Skeletal muscle tissue (tissue), 4 donors: ENCODE results near the gene SCRN1. TPM values are rescaled to one million over a fixed set of nuclear protein-coding genes. Genes with fewer than 3 reads are reported as not detected.

Source experiments
- H3K27ac ChIP-seq: one replicate; pipeline ENCODE4 v1.7.0; 2013; ENCODE audit warnings: mild to moderate bottlenecking, low read depth, low read length, inconsistent platforms
- H3K27me3 ChIP-seq, 3 donors: one replicate each; pipeline ENCODE4 v1.7.0; 2013; ENCODE audit warnings: low read length in 3 of 3; ENCODE audit not compliant: control insufficient read depth in 3 of 3, insufficient read depth in 3 of 3
- H3K36me3 ChIP-seq, 3 donors: one replicate each; pipeline ENCODE4 v1.7.0; 2013; ENCODE audit warnings: low read length in 3 of 3; ENCODE audit not compliant: control insufficient read depth in 3 of 3, insufficient read depth in 3 of 3
- H3K4me1 ChIP-seq, 3 donors: one replicate each; pipeline ENCODE4 v1.7.0; 2013; ENCODE audit warnings: low read length in 3 of 3, mild to moderate bottlenecking in 3 of 3; ENCODE audit not compliant: control insufficient read depth in 3 of 3, insufficient read depth in 3 of 3
- H3K4me3 ChIP-seq, 3 donors: one replicate each; pipeline ENCODE4 v1.7.0; 2013; ENCODE audit warnings: low read length in 3 of 3
- H3K9ac ChIP-seq, 3 donors: one replicate each; pipeline ENCODE4 v1.7.0; 2013; ENCODE audit warnings: low read length in 3 of 3, mild to moderate bottlenecking in 3 of 3, moderate library complexity in 2 of 3, low read depth in 1 of 3
- H3K9me3 ChIP-seq, 3 donors: one replicate each; pipeline ENCODE4 v1.7.0; 2013; ENCODE audit warnings: low read length in 3 of 3; ENCODE audit not compliant: control insufficient read depth in 3 of 3
- total RNA-seq: library from RNA; depleted of rRNA; stranded (reverse); fragments of >200 nt; gene quantifications from one replicate; pipeline ENCODE4 v1.2.3, GENCODE V29; 2014
- donor health status: Osteomylitis.

The SCRN1 gene
- total RNA-seq, 1 donor from 2014 or later, result 20.4 TPM

DNA sequence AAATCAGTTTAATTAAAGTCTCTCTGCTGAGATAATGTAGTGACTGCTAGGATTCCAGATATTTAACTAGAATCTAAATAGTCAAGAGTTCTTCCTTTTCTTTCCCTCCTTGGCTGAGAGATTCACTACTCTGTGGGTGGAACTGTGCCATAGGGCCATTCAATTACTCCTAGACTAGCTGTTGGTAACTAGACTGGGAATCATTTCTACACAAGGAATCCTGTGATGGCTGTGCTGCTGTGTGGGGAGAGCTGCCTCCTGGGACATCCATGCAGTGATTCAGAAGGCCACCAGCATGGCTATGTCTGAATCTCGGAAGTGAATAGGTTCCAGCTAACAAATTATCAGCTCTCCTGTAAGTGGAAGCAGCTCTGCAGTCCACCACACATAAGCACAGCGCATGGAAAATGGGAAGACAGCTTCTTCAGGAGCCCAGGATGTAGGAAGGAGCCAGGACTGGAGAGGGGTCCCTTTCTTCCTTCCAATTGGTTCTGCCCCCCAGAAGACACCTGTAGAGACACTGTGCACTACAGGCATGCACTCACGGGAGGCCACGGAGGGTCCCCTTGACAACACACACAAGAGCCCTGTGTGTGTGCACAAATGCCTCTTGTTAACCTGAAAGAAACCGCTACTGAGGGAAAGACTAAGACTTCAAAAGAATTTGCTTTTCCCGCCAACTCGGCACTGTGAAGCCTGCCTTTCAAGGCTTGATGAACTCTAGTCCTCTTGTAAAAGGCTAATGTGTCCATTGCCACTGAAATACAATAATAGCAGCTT lies 66.5 kb downstream of the SCRN1 start:
- Histone ChIP-seq H3K9ac (peak overlapping the region in 1 of 3 donors; percentile 19), H3K27ac (no peak overlapping the region), H3K36me3 (peaks cover 0 to 5% (median 2%) of the 10 kb centered on the region in 3 donors)

DNA sequence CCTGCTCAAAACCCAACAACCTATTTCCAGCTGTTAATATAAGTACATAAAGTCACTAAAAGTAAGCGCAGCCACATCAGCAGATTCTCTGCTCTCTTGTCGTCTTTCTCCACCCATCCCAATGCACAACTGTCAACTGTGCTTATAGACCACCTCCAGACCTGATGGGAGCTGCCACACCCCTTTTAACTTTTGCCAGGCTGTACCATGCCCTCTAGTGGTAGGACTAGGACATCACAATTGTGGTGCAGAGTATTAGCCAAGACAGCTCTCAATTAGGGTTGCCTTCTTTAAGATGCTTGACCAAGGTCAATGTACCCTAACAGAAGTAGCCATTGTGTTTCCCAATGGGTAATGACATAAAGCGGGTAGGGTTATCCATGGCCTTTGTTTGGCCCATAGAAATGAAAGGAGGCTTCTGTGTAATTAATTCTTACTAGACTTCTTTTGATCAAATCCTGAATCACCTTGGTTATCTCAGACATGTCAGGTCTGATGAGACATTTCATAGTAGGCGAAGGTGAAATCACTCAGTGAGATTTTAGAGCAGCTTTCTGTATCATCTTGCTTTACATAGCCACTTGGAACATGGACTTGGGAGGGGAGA lies 68.1 kb downstream of the SCRN1 start:
- H3K9ac ChIP-seq, result no peak overlapping the region
- peaks cover 0 to 5% (median 2%) of the 10 kb centered on the region in 3 donors for H3K36me3 ChIP-seq
- no peaks in the 10 kb centered on the region for H3K27me3 ChIP-seq
- no peak overlapping the region for H3K4me3 ChIP-seq
- H3K4me1 ChIP-seq, result peaks cover 0 to 10% (median 0%) of the 10 kb centered on the region in 3 donors
- no peak overlapping the region for H3K27ac ChIP-seq
- no peaks in the 10 kb centered on the region for H3K9me3 ChIP-seq

More for the DNA sequence above, 66.5 kb downstream of the SCRN1 start:
- Histone ChIP-seq H3K4me1 (peaks cover 0 to 10% (median 0%) of the 10 kb centered on the region in 3 donors), H3K9me3 (no peaks in the 10 kb centered on the region), H3K4me3 (no peak overlapping the region), H3K27me3 (no peaks in the 10 kb centered on the region)

DNA sequence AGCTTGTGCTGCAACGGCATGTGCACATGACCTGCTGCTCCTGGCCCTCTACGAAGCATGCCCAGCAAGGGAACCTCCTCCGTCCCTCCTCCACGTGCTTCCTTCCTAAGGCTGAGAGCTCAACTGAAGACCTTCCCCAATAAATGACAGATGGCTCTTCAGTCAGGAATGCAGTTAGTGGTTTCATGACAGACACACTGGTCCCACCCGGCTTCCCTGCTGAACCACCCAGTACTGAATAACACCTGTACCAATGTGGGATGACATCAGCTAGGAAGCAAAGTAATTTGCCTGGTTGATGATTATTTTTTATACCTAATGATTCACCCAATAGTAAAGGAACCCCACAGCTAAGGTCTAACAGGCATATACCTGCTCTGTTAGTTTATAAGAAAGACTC lies 69.1 kb downstream of the SCRN1 start:
- no peaks in the 10 kb centered on the region for H3K9me3 ChIP-seq
- no peaks in the 10 kb centered on the region for H3K27me3 ChIP-seq
- H3K4me1 ChIP-seq, result peaks cover 0 to 14% (median 1%) of the 10 kb centered on the region in 3 donors
- no peak overlapping the region for H3K9ac ChIP-seq
- no peak overlapping the region for H3K27ac ChIP-seq
- H3K36me3 ChIP-seq, result peaks cover 0 to 5% (median 2%) of the 10 kb centered on the region in 3 donors
- H3K4me3 ChIP-seq, result no peak overlapping the region

DNA sequence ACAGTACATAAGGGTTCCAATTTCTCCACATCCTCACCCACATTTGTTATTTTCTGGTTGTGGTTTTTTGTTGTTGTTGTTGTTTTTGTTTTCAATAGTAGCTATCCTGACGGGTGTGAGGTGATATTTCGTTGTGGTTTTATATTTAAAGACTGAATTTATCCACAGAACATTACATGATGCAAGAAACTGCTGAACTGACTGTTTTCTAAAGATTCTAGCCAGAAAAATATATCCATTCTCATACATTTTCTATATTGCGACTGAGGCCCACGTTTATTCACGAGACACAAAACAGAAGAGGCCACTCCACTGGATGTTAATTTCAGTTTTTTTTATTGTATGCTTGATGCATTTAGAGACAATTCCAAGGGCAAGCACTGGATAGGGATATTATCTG lies 69.8 kb downstream of the SCRN1 start:
- H3K4me1 ChIP-seq, result peaks cover 0 to 14% (median 5%) of the 10 kb centered on the region in 3 donors
- H3K27ac ChIP-seq, result no peak overlapping the region
- H3K36me3 ChIP-seq, result peaks cover 0 to 5% (median 2%) of the 10 kb centered on the region in 3 donors
- H3K4me3 ChIP-seq, result no peak overlapping the region
- no peak overlapping the region for H3K9ac ChIP-seq
- H3K9me3 ChIP-seq, result no peaks in the 10 kb centered on the region
- H3K27me3 ChIP-seq, result no peaks in the 10 kb centered on the region

DNA sequence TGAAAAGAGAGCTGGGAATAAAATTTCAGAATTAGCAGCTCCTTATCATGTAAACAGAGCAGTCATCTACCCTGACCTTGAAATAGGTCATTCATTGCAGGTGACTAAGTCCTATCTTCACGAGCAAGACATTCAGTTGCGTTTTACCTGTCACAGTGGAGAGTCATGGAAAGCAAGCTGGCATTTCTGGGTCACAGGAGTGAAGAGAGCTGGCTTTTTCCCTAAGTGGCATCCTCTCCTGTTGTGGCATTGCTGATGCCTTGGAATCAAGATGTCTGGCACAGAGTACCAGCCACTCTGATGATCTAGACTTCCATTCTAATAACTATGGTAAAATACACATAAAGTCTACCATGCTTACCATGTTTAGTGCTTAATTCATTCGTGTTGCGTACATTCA lies 70.8 kb downstream of the SCRN1 start:
- peaks cover 0 to 5% (median 2%) of the 10 kb centered on the region in 3 donors for H3K36me3 ChIP-seq
- no peaks in the 10 kb centered on the region for H3K9me3 ChIP-seq
- H3K27me3 ChIP-seq, result no peaks in the 10 kb centered on the region
- H3K4me1 ChIP-seq, result peaks cover 0 to 8% (median 5%) of the 10 kb centered on the region in 3 donors
- H3K9ac ChIP-seq, result no peak overlapping the region
- H3K27ac ChIP-seq, result no peak overlapping the region
- H3K4me3 ChIP-seq, result no peak overlapping the region

DNA sequence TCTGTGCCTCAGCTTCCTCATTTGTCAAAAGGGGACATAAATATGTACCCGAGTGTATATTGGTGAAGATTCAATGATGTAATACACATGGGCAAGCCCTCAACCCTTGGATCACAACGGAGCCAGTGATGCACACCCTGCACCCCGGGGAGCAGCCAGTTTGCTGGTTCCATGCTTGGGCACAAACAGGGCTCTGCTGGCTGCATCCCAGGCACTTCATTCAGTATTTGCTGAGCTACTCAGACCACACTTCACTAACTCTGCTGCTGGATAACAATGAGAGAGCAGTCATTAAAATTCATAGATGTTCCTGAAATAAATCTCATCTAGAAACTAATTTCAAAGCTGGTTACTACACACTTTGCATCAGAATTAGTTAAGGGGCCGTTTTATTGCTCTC lies 72.0 kb downstream of the SCRN1 start:
- peaks cover 0 to 5% (median 4%) of the 10 kb centered on the region in 3 donors for H3K4me1 ChIP-seq
- H3K4me3 ChIP-seq, result no peak overlapping the region
- H3K9ac ChIP-seq, result no peak overlapping the region
- no peaks in the 10 kb centered on the region for H3K9me3 ChIP-seq
- peaks cover 0 to 5% (median 0%) of the 10 kb centered on the region in 3 donors for H3K36me3 ChIP-seq
- H3K27me3 ChIP-seq, result no peaks in the 10 kb centered on the region
- H3K27ac ChIP-seq, result no peak overlapping the region

DNA sequence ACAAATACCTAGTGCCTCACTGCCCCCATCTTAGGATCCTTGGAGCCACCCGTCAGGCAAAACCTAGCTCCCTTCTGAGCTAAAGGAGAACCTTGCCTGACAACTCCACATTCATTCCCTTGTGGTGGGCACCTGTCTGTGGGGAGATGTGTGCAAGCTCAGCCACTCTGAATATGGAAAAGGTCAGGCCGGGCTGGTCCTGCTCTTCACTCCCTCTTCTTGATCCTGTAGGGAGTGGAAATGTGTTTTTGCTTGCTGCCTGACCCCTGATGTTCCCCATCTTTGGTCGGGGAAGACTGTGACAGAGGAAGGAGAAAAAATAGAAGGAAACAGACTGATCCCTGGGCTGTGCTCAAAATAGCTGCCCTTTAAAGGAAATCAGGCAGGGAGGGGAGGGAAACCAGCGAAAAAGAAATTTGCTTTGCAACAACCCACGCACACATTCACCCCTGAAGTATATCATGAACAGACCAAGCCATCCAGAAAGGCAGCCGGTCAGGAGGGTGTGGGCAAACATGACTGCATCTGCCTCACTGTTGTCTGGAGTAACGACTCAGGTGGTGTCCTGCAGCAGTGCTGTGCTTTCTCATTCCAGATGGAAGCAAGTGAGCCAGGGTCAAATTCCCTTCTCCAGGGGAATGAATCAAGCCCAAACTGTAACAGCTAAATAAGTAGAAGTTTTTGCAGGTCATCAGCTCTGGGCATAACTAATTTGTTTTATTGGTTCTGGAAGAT lies 74.0 kb downstream of the SCRN1 start:
- Histone ChIP-seq H3K27ac (no peak overlapping the region), H3K36me3 (peaks cover 0 to 12% (median 0%) of the 10 kb centered on the region in 3 donors), H3K9me3 (no peaks in the 10 kb centered on the region)

DNA sequence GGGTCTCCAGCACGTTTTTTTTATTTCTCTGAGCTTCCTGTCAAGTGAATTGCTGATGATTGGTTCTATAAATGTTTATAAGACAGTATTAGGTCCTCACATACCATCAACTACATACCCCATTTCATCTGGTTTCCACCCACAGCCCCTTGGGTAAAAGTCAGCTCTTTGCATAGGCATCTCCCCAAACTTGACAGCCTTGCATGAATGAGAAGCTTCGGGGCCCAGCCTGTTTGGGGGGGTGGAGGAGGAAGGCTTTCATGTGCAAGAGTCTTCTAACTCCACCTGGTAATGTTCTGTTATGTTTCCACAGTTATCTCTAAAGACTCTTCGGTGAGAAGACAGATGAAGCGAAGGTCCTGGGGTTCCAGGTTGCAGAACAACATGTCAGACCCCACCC lies 75.4 kb downstream of the SCRN1 start:
- H3K27me3 ChIP-seq, result no peaks in the 10 kb centered on the region
- peaks cover 0 to 10% (median 0%) of the 10 kb centered on the region in 3 donors for H3K36me3 ChIP-seq
- peaks cover 0 to 5% (median 4%) of the 10 kb centered on the region in 3 donors for H3K4me1 ChIP-seq
- H3K9ac ChIP-seq, result no peak overlapping the region
- H3K4me3 ChIP-seq, result no peak overlapping the region
- H3K9me3 ChIP-seq, result no peaks in the 10 kb centered on the region
- no peak overlapping the region for H3K27ac ChIP-seq

More for the DNA sequence above, 74.0 kb downstream of the SCRN1 start:
- Histone ChIP-seq H3K4me1 (peaks cover 0 to 5% (median 4%) of the 10 kb centered on the region in 3 donors), H3K4me3 (no peak overlapping the region), H3K9ac (peak overlapping the region in 1 of 3 donors; percentile 28), H3K27me3 (no peaks in the 10 kb centered on the region)

DNA sequence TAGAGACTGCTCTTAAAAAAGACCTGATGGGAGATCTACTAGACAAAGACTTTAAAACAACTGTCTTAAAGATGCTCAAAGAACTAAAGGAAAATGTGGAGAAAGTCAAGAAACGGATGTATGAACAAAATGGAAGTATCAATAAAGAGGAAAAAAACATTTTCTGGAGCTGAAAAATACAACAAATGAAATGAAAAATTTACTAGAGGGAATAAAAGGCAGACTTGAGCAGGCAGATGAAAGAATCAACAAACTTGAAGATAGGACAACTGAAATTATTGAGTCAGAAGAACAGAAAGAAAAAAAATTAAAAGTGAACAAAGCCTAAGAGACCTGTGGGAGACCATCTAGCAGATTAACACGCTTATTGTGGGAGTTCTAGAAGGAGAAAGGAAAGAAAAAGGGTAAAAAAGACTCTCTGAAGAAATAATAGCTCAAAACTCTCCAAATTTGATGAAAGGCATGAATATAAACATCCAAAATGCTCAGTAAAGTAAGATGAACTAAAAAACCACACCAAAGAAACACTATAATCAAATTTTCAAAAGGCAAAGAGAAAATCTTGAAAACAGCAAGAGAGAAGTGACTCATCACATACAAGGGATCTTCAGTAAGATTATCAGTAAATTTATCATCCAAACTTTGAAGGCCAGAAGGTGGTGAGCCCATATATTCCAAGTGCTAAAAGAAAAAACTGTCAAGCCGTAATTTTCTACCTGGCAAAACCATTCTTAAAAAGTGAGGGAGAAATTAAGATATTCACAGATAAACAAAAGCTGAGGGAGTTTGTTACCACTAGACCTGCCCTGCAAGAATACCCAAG lies 83.2 kb downstream of the SCRN1 start:
- H3K36me3 ChIP-seq, result peaks cover 4 to 14% (median 13%) of the 10 kb centered on the region in 3 donors
- no peak overlapping the region for H3K9ac ChIP-seq
- no peaks in the 10 kb centered on the region for H3K27me3 ChIP-seq
- no peak overlapping the region for H3K4me3 ChIP-seq
- no peak overlapping the region for H3K27ac ChIP-seq
- H3K4me1 ChIP-seq, result no peaks in the 10 kb centered on the region
- H3K9me3 ChIP-seq, result peaks cover 0 to 2% (median 0%) of the 10 kb centered on the region in 3 donors
